ENCODE measurements around the gene TNFRSF4.

DNA sequence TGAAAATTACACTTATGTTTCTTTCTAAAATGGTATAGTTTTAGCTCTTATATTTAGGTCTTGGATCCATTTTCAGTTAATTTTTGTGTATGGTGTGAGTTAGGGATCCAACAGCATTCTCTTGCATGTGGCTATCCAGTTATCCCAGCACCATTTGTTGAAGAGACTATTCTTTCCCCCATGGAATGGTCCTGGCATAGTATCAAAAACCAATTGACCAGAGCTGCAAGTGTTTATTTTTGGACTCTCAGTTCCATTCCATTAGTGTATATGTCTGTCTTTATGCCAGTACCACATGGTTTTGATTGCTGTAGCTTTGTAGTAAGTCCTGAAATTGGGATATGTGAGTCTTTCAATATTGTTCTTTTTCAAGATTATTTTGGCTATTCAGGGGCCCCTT lies 26.0 kb downstream of the TNFRSF4 start:
- no peak for TF ChIP-seq POLR2A (IDR thresholded peaks at IDR 0.05; ENCODE audit: low read length)
- no peak for TF ChIP-seq CTCF (IDR thresholded peaks at IDR 0.05)
- TF ChIP-seq SREBF2 (IDR thresholded peaks at IDR 0.05), result no peak

All from A549 (cell line).